SK-N-SH (cell line): ENCODE results near the gene TYROBP. TPM values are rescaled to one million over a fixed set of nuclear protein-coding genes. Genes with fewer than 3 reads are reported as not detected.

ENCODE experiments used
- CTCF ChIA-PET: fragments of 300-600, 350-600 bp; formaldehyde crosslinking; extraction: SDS; loops from one replicate; lab custom pipeline; 2021; lab: Yijun Ruan, JAX
- POLR2A ChIA-PET: fragments of 350-600 bp; sonication (Branson Sonifier 250); formaldehyde crosslinking; extraction: SDS; loops from one replicate; lab custom pipeline; 2020; ENCODE audit warnings: antibody characterized with exemption, inconsistent platforms; lab: Yijun Ruan, JAX
- DNase-seq: peaks from one replicate; pipeline ENCODE4 v3.0.0; 2012
- H2AFZ ChIP-seq: fragments of 200-600 bp; sonication (generic); 2 replicates; pipeline ENCODE4 v1.8.1; 2016; ENCODE audit warnings: antibody characterized with exemption, mild to moderate bottlenecking, low read depth
- H3F3A ChIP-seq: fragments of 200-600 bp; sonication (generic); replicated peaks from 2 replicates; pipeline ENCODE3; 2016; ENCODE audit warnings: antibody characterized with exemption, mild to moderate bottlenecking; ENCODE audit not compliant: insufficient read depth
- H3K27ac ChIP-seq, 2 experiments: fragments of 200-500 bp in 1 of 2; fragments of 200-600 bp in 1 of 2; sonication (Bioruptor generic) in 1 of 2; sonication (generic), shearing (Covaris generic) in 1 of 2; 2 replicates each; pipeline versions ENCODE4 v1.5.1 to v1.6.1; 2014 to 2016; ENCODE audit warnings: low read depth in 2 of 2, inconsistent platforms in 1 of 2, low read length in 1 of 2, mild to moderate bottlenecking in 1 of 2, mixed read lengths in 1 of 2
- H3K27me3 ChIP-seq: fragments of 200-600 bp; sonication (generic), shearing (Covaris generic); 2 replicates; pipeline ENCODE4 v1.6.1; 2016; ENCODE audit warnings: mixed run types; ENCODE audit not compliant: insufficient read depth
- H3K36me3 ChIP-seq, 2 experiments: fragments of 200-500 bp in 1 of 2; fragments of 200-600 bp in 1 of 2; sonication (Bioruptor generic) in 1 of 2; sonication (generic) in 1 of 2; replicated peaks in 1 of 2; 2 replicates each; pipeline versions ENCODE3 to v1.5.1; 2014 to 2016; ENCODE audit warnings: low read length in 1 of 2, mild to moderate bottlenecking in 1 of 2; ENCODE audit not compliant: insufficient read depth in 2 of 2, control insufficient read depth in 1 of 2
- H3K4me1 ChIP-seq, 2 experiments: fragments of 200-500 bp in 1 of 2; fragments of 200-600 bp in 1 of 2; sonication (Bioruptor generic) in 1 of 2; sonication (generic), shearing (Covaris generic) in 1 of 2; 2 replicates each; pipeline versions ENCODE4 v1.5.1 to v1.6.1; 2014 to 2016; ENCODE audit warnings: low read depth in 1 of 2, low read length in 1 of 2, mixed run types in 1 of 2; ENCODE audit not compliant: insufficient read depth in 2 of 2, control insufficient read depth in 1 of 2
- H3K4me2 ChIP-seq: fragments of 200-600 bp; sonication (generic), shearing (Covaris generic); 2 replicates; pipeline ENCODE4 v1.6.1; 2017; ENCODE audit warnings: mixed run types
- H3K4me3 ChIP-seq, 2 experiments: fragments of 200-500 bp in 1 of 2; fragments of 200-600 bp in 1 of 2; sonication (Bioruptor generic) in 1 of 2; sonication (generic), shearing (Covaris generic) in 1 of 2; 2 replicates each; pipeline versions ENCODE4 v1.5.1 to v1.8.1; 2014 to 2016; ENCODE audit warnings: low read depth in 2 of 2, inconsistent platforms in 1 of 2, low read length in 1 of 2, mild to moderate bottlenecking in 1 of 2, mixed read lengths in 1 of 2, moderate library complexity in 1 of 2
- H3K79me2 ChIP-seq: fragments of 200-600 bp; sonication (generic); 2 replicates; pipeline ENCODE4 v1.8.1; 2017; ENCODE audit warnings: mild to moderate bottlenecking; ENCODE audit not compliant: insufficient read depth
- H3K9ac ChIP-seq: fragments of 200-600 bp; sonication (generic); 2 replicates; pipeline ENCODE4 v1.6.1; 2017; ENCODE audit warnings: mixed run types
- H3K9me2 ChIP-seq: fragments of 200-600 bp; sonication (generic); 2 replicates; pipeline ENCODE4 v1.6.1; 2017; ENCODE audit warnings: mixed run types
- H3K9me3 ChIP-seq: fragments of 200-600 bp; sonication (generic); 2 replicates; pipeline ENCODE4 v1.6.1; 2017; ENCODE audit warnings: mixed run types, mild to moderate bottlenecking, moderate library complexity
- H4K20me1 ChIP-seq: fragments of 200-600 bp; sonication (generic); 2 replicates; pipeline ENCODE4 v1.6.1; 2017; ENCODE audit warnings: mild to moderate bottlenecking, mixed run types; ENCODE audit not compliant: insufficient read depth
- ELF1 ChIP-seq: IDR thresholded peaks from 2 replicates; pipeline ENCODE4 v1.4.0; 2012
- EP300 ChIP-seq, 2 experiments: IDR thresholded peaks; 2 replicates each; pipeline versions ENCODE4 v1.4.0 to v1.6.1; 2012; ENCODE audit warnings: borderline replicate concordance in 1 of 2, low read depth in 1 of 2, low read length in 1 of 2
- EZH2phosphoT487 ChIP-seq: fragments of 200-600 bp; sonication (generic); IDR thresholded peaks from 2 replicates; pipeline ENCODE4 v1.6.1; 2017; ENCODE audit warnings: low read depth, mixed run types, mild to moderate bottlenecking, antibody characterized with exemption, moderate library complexity, borderline replicate concordance
- FOSL2 ChIP-seq: IDR thresholded peaks from 2 replicates; pipeline ENCODE4 v1.4.0; 2012; ENCODE audit warnings: low read depth, mild to moderate bottlenecking, moderate library complexity, borderline replicate concordance
- FOXM1 ChIP-seq: IDR thresholded peaks from 2 replicates; pipeline ENCODE4 v1.4.0; 2012; ENCODE audit warnings: low read depth, mild to moderate bottlenecking
- GABPA ChIP-seq: IDR thresholded peaks from 2 replicates; pipeline ENCODE4 v1.4.0; 2012; ENCODE audit warnings: low read depth, mild to moderate bottlenecking
- GATA2 ChIP-seq: sonication (generic); formaldehyde crosslinking; IDR thresholded peaks from 2 replicates; pipeline ENCODE4 v1.5.0; 2020; ENCODE audit warnings: mild to moderate bottlenecking, missing genetic modification reagents
- JUND ChIP-seq: IDR thresholded peaks from 2 replicates; pipeline ENCODE4 v1.4.0; 2012
- MEF2A ChIP-seq: IDR thresholded peaks from 2 replicates; pipeline ENCODE4 v1.4.0; 2012; ENCODE audit warnings: low read depth, borderline replicate concordance
- RAD21 ChIP-seq: IDR thresholded peaks from 2 replicates; pipeline ENCODE4 v1.6.1; 2012; ENCODE audit warnings: mild to moderate bottlenecking, low read length
- SIN3A ChIP-seq: IDR thresholded peaks from 2 replicates; pipeline ENCODE4 v1.6.1; 2012; ENCODE audit warnings: low read depth, mild to moderate bottlenecking, low read length, moderate library complexity, borderline replicate concordance
- TAF1 ChIP-seq: IDR thresholded peaks from 2 replicates; pipeline ENCODE4 v1.6.1; 2012; ENCODE audit warnings: low read depth, mild to moderate bottlenecking, low read length, moderate library complexity, borderline replicate concordance
- ZBTB33 ChIP-seq: IDR thresholded peaks from 2 replicates; pipeline ENCODE4 v1.4.0; 2012; ENCODE audit warnings: low read depth, borderline replicate concordance
- WGBS: methylation state at CpG from one replicate; pipeline ENCODE4 v1.1.6; 2017; ENCODE audit warnings: low lambda C conversion rate; 5-methylcytosine and 5-hydroxymethylcytosine counted together
- polyA plus RNA-seq, 3 experiments: library from polyadenylated mRNA; depleted of rRNA; stranded (reverse); fragments of >200 nt; gene quantifications; 2 replicates each; pipeline ENCODE4 v1.2.3, GENCODE V29; 2012

Gene TYROBP
- polyA plus RNA-seq, 1 of the 3 experiments (the other 2 are of a cell fraction): not detected

GRCh38 chr19:35890113-35890650 is 17.9 kb downstream of the TYROBP start:
- no peaks in the 10 kb centered on the region for H3K79me2 ChIP-seq
- POLR2A ChIA-PET: no interaction called here
- CTCF ChIA-PET: interaction anchor here (0.6 to 4.6 kb wide), 3 partner anchors 8 to 42 kb away, joined by 3 to 21 read pairs (median 3); no protein-coding TSS in a partner anchor
- no peaks in the 10 kb centered on the region for H3K27me3 ChIP-seq
- peaks cover 8 to 12% of the 10 kb centered on the region in 2 experiments for H3K36me3 ChIP-seq
- 96% methylated on average over 13 of the region's 13 CpGs for WGBS
- H3K9ac ChIP-seq: no peak overlapping the region
- DNase-seq: no peak
- H3K27ac ChIP-seq: no peak overlapping the region
- no peak overlapping the region for H3K4me3 ChIP-seq
- no peaks in the 10 kb centered on the region for H4K20me1 ChIP-seq
- H3F3A ChIP-seq: no peaks in the 10 kb centered on the region
- no peak overlapping the region for H2AFZ ChIP-seq
- no peaks in the 10 kb centered on the region for H3K4me1 ChIP-seq
- TF ChIP-seq EZH2phosphoT487 (no peak), EP300 (IDR thresholded peaks at IDR 0.05; ENCODE audit: borderline replicate concordance in 1 of 2, low read depth in 1 of 2, low read length in 1 of 2) (no peak), FOSL2 (no peak), MEF2A (no peak), SIN3A (no peak), RAD21 (no peak), TAF1 (no peak), JUND (no peak)
- H3K9me2 ChIP-seq: no peaks in the 10 kb centered on the region
- H3K9me3 ChIP-seq: no peaks in the 10 kb centered on the region
- H3K4me2 ChIP-seq: no peak overlapping the region

GRCh38 chr19:35889370-35890112 is 18.6 kb downstream of the TYROBP start:
- H3K36me3 ChIP-seq: peaks cover 8 to 12% of the 10 kb centered on the region in 2 experiments
- H3K27ac ChIP-seq: no peak overlapping the region
- no peak overlapping the region for H3K4me3 ChIP-seq
- no peak overlapping the region for H2AFZ ChIP-seq
- H3K9me2 ChIP-seq: no peaks in the 10 kb centered on the region
- H3K4me2 ChIP-seq: no peak overlapping the region
- no peaks in the 10 kb centered on the region for H3K79me2 ChIP-seq
- DNase-seq: no peak
- POLR2A ChIA-PET: no interaction called here
- H3K9me3 ChIP-seq: no peaks in the 10 kb centered on the region
- CTCF ChIA-PET: interaction anchor here (0.6 to 1.3 kb wide), 4 partner anchors 8 to 42 kb away, joined by 3 to 4 read pairs (median 3); no protein-coding TSS in a partner anchor
- 92% methylated on average over 12 of the region's 18 CpGs for WGBS
- H3F3A ChIP-seq: no peaks in the 10 kb centered on the region
- no peaks in the 10 kb centered on the region for H4K20me1 ChIP-seq
- H3K9ac ChIP-seq: no peak overlapping the region
- no peaks in the 10 kb centered on the region for H3K27me3 ChIP-seq
- TF ChIP-seq ZBTB33 (no peak), FOXM1 (no peak), ELF1 (no peak), GATA2 (CRISPR knock-in tag) (no peak), GABPA (no peak)
- TF ChIP-seq, all 33 proteins: peak for 0
- no peaks in the 10 kb centered on the region for H3K4me1 ChIP-seq
